OCI-LY7 (cell line): ENCODE results near the gene FANCC. TPM values are rescaled to one million over a fixed set of nuclear protein-coding genes. Genes with fewer than 3 reads are reported as not detected.

Experiments used
- BruUV-seq: library from RNA; stranded (reverse); fragments of 400-500 nt; replicated peaks from 2 replicates; lab custom pipeline; 2021; lab: Mats Ljungman, UMichigan
- CTCF ChIA-PET: fragments of 300-600 bp; sonication (Branson Sonifier 250); formaldehyde crosslinking; loops from one replicate; lab custom pipeline; 2022; ENCODE audit warnings: antibody characterized with exemption; ENCODE audit not compliant: unreplicated experiment; lab: Charles Lee
- POLR2A ChIA-PET: fragments of 300-600 bp; sonication (Branson Sonifier 250); formaldehyde crosslinking; loops from one replicate; lab custom pipeline; 2022; ENCODE audit warnings: antibody characterized with exemption; lab: Charles Lee
- DNase-seq: peaks from one replicate; pipeline ENCODE4 v3.0.0-alpha.2; 2015; ENCODE audit warnings: low spot score
- H2AFZ ChIP-seq: fragments of 200-600 bp; sonication (generic), shearing (Covaris generic); 2 replicates; pipeline ENCODE4 v1.6.1; 2014; ENCODE audit warnings: mild to moderate bottlenecking, antibody characterized with exemption, low read length, moderate library complexity
- H3K27ac ChIP-seq: fragments of 200-600 bp; sonication (generic); 2 replicates; pipeline ENCODE4 v1.5.1; 2014; ENCODE audit warnings: mixed run types, low read depth, mild to moderate bottlenecking, moderate library complexity, low read length, inconsistent platforms; ENCODE audit not compliant: poor library complexity, severe bottlenecking
- H3K36me3 ChIP-seq: fragments of 200-600 bp; sonication (generic); 2 replicates; pipeline ENCODE4 v1.6.1; 2014; ENCODE audit warnings: mild to moderate bottlenecking, antibody characterized with exemption, low read length, moderate library complexity, mixed read lengths; ENCODE audit not compliant: insufficient read depth
- H3K4me1 ChIP-seq: fragments of 200-600 bp; sonication (generic); 2 replicates; pipeline ENCODE4 v1.5.1; 2014; ENCODE audit warnings: mild to moderate bottlenecking, low read length; ENCODE audit not compliant: insufficient read depth, poor library complexity, severe bottlenecking
- H3K4me2 ChIP-seq: fragments of 200-600 bp; sonication (generic); 2 replicates; pipeline ENCODE4 v1.6.1; 2014; ENCODE audit warnings: mild to moderate bottlenecking, low read length
- H3K4me3 ChIP-seq: fragments of 200-600 bp; sonication (generic); 2 replicates; pipeline ENCODE4 v1.5.1; 2014; ENCODE audit warnings: mild to moderate bottlenecking, low read depth, low read length; ENCODE audit not compliant: poor library complexity, severe bottlenecking
- H3K79me2 ChIP-seq: fragments of 200-600 bp; sonication (generic); 2 replicates; pipeline ENCODE4 v1.6.1; 2016; ENCODE audit warnings: low read depth, mild to moderate bottlenecking, low read length, moderate library complexity, mixed read lengths; ENCODE audit not compliant: insufficient read depth
- H3K9me2 ChIP-seq: fragments of 200-600 bp; sonication (generic); 2 replicates; pipeline ENCODE4 v1.6.1; 2016; ENCODE audit warnings: mild to moderate bottlenecking, low read length, mixed read lengths; ENCODE audit not compliant: insufficient read depth
- H3K9me3 ChIP-seq: fragments of 200-600 bp; sonication (generic); 2 replicates; pipeline ENCODE4 v1.6.1; 2014; ENCODE audit warnings: mild to moderate bottlenecking, mixed run types, low read length, mixed read lengths
- H4K20me1 ChIP-seq: fragments of 200-600 bp; sonication (generic); 2 replicates; pipeline ENCODE4 v1.6.1; 2014; ENCODE audit warnings: mild to moderate bottlenecking, antibody characterized with exemption, low read length, moderate library complexity, mixed read lengths; ENCODE audit not compliant: insufficient read depth
- EZH2phosphoT487 ChIP-seq: fragments of 200-600 bp; sonication (generic); IDR thresholded peaks from 2 replicates; pipeline ENCODE4 v1.6.1; 2018; ENCODE audit warnings: low read depth, borderline replicate concordance, mild to moderate bottlenecking, mixed run types, antibody characterized with exemption, low read length, moderate library complexity, mixed read lengths
- intact Hi-C: fragments of 100-400 bp; cut with micrococcal nuclease; formaldehyde crosslinking; loops from one replicate; pipeline ENCODE4 v1.10.0; 2022; ENCODE audit not compliant: unreplicated experiment
- total RNA-seq, 2 experiments: library from RNA; depleted of rRNA in 1 of 2; stranded (reverse); fragments of >200 nt in 1 of 2; shearing (Covaris generic) in 1 of 2; gene quantifications; 2 replicates each; pipeline ENCODE4 v1.2.3, GENCODE V29; 2014 to 2022
- TF ChIP-seq, protein P1 (sequence below): fragments of 200-600 bp; sonication (generic); conservative IDR thresholded peaks from 2 replicates; pipeline ENCODE4 v1.5.1; 2014; ENCODE audit warnings: mild to moderate bottlenecking, antibody characterized with exemption, low read length, moderate library complexity, mixed read lengths

Gene FANCC
- total RNA-seq, 2 experiments from 2014 or later = 13.9 to 28.7 TPM

DNA sequence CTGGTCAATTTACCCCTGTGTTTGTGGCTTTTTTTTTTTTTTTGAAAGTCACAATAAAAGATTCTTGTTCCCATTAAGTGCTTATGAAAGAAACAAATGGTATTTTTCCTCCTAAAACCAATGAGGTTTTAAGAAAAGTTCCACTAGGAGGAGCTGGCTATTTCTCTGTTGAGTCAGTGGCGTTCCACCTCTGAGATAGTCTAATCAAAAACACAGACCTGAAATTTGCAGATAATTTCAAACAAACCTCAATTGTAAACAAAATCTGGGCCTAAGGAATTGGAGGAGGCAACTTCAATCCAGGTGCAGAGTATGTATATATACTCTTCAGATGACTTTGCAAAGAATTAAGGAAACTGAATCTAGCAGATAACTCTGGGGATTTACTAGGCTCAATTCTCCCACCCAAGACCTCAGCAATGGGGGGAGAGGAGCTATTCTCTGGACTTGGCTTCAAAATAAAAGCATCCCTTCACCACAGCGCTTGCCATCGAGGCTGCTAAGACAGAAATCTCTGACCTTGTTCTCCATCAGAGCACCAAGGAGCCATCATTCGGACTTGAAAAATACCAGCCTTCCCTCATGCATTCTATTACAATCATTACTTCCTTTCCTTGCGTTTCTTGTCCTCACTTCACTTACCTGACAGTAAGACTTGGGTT lies 52.4 kb downstream of the FANCC start:
- intact Hi-C loops = loop anchor here (2.0 to 5.0 kb wide), 2 partner anchors 52 to 247 kb away; partner anchors contain the start of gene FANCC
- no peaks in the 10 kb centered on the region for H3K9me2 ChIP-seq
- DNase-seq = peak; percentile 24
- peaks cover 37% of the 10 kb centered on the region for H3K4me1 ChIP-seq
- no peak overlapping the region for H3K27ac ChIP-seq
- H3K36me3 ChIP-seq = no peaks in the 10 kb centered on the region; the same call in 1 of the 2 replicates
- ChIA-PET CTCF (interaction anchor here (0.5 kb wide), 1 partner anchor 487 kb away, joined by 7 read pairs; no protein-coding TSS in a partner anchor), POLR2A (interaction anchor here (0.7 to 1.7 kb wide), 9 partner anchors 13 to 497 kb away, joined by 3 to 6 read pairs (median 4); no protein-coding TSS in a partner anchor)
- TF ChIP-seq, protein P1, sequence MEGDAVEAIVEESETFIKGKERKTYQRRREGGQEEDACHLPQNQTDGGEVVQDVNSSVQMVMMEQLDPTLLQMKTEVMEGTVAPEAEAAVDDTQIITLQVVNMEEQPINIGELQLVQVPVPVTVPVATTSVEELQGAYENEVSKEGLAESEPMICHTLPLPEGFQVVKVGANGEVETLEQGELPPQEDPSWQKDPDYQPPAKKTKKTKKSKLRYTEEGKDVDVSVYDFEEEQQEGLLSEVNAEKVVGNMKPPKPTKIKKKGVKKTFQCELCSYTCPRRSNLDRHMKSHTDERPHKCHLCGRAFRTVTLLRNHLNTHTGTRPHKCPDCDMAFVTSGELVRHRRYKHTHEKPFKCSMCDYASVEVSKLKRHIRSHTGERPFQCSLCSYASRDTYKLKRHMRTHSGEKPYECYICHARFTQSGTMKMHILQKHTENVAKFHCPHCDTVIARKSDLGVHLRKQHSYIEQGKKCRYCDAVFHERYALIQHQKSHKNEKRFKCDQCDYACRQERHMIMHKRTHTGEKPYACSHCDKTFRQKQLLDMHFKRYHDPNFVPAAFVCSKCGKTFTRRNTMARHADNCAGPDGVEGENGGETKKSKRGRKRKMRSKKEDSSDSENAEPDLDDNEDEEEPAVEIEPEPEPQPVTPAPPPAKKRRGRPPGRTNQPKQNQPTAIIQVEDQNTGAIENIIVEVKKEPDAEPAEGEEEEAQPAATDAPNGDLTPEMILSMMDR = peak; percentile 72
- no peak for TF ChIP-seq EZH2phosphoT487
- peaks cover 27% of the 10 kb centered on the region for H4K20me1 ChIP-seq
- no peaks in the 10 kb centered on the region for H3K9me3 ChIP-seq
- peaks cover 11% of the 10 kb centered on the region; the same call in 1 of the 2 replicates for H3K79me2 ChIP-seq
- H2AFZ ChIP-seq = no peak overlapping the region
- no peak overlapping the region for H3K4me3 ChIP-seq
- no TSS peak for BruUV-seq
- H3K4me2 ChIP-seq = no peak overlapping the region

DNA sequence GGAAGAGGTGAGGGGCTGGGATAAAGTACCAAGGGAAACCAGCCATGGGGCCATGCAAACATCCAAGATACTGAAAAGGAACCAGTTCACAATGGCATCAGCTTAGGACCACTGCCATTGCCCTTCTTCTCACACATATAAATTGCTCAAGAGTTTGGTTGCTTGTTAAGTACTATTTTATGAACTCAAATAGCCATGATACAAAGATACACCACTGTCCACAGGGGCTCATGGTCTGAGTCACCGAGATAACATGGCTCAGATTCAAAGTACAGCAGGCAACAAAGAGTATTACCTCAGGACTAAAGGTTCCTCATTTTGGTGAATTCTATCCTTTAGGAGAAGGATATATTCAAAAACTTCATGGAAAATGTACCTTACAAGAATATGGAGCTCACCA lies 55.6 kb downstream of the FANCC start:
- Histone ChIP-seq H3K4me3 (no peak overlapping the region), H3K4me2 (no peak overlapping the region), H3K36me3 (no peaks in the 10 kb centered on the region; the same call in 1 of the 2 replicates), H2AFZ (no peak overlapping the region), H3K9me2 (no peaks in the 10 kb centered on the region), H3K9me3 (no peaks in the 10 kb centered on the region), H3K27ac (no peak overlapping the region), H3K79me2 (peaks cover 11% of the 10 kb centered on the region; the same call in 1 of the 2 replicates), H3K4me1 (peaks cover 26% of the 10 kb centered on the region), H4K20me1 (peaks cover 17% of the 10 kb centered on the region)
- no peak for DNase-seq
- CTCF ChIA-PET = no interaction called here
- intact Hi-C loops = no loop called here
- BruUV-seq = no TSS peak
- POLR2A ChIA-PET = no interaction called here
- TF ChIP-seq, protein P1 = no peak
- no peak for TF ChIP-seq EZH2phosphoT487
